GM12891 (cell line): ENCODE data around the gene SYNDIG1.

Experiments
- PAX5 ChIP-seq: IDR thresholded peaks from 2 replicates; pipeline ENCODE4 v1.6.1; 2011; ENCODE audit warnings: low read length, moderate library complexity, mild to moderate bottlenecking; ENCODE audit not compliant: insufficient read depth, severe bottlenecking
- POLR2A ChIP-seq: IDR thresholded peaks from 2 replicates; pipeline ENCODE4 v1.6.1; 2011; ENCODE audit warnings: low read depth, low read length, control low read depth
- POLR2AphosphoS5 ChIP-seq: IDR thresholded peaks from 2 replicates; pipeline ENCODE4 v1.6.1; 2011; ENCODE audit warnings: low read depth, low read length, control low read depth
- POU2F2 ChIP-seq: IDR thresholded peaks from 2 replicates; pipeline ENCODE4 v1.6.1; 2011; ENCODE audit warnings: low read depth, mild to moderate bottlenecking, control low read depth, low read length, moderate library complexity
- SPI1 ChIP-seq: IDR thresholded peaks from 2 replicates; pipeline ENCODE4 v1.6.1; 2011; ENCODE audit warnings: low read depth, low read length, control low read depth
- TAF1 ChIP-seq: IDR thresholded peaks from 2 replicates; pipeline ENCODE4 v1.6.1; 2011; ENCODE audit warnings: low read depth, low read length, control low read depth

GRCh38 chr20:24483435-24484080, 14.1 kb downstream of the SYNDIG1 start:
- no peak for TF ChIP-seq TAF1
- TF ChIP-seq POLR2A, result no peak
- TF ChIP-seq POLR2AphosphoS5, result no peak
- no peak for TF ChIP-seq SPI1
- TF ChIP-seq PAX5, result no peak
- TF ChIP-seq POU2F2, result no peak
